ENCODE data around the gene PARD3. TPM values are rescaled to one million over a fixed set of nuclear protein-coding genes. Genes with fewer than 3 reads are reported as not detected.

Gene PARD3
- total RNA-seq, 1 donor from 2014 or later: 37.5 TPM

DNA sequence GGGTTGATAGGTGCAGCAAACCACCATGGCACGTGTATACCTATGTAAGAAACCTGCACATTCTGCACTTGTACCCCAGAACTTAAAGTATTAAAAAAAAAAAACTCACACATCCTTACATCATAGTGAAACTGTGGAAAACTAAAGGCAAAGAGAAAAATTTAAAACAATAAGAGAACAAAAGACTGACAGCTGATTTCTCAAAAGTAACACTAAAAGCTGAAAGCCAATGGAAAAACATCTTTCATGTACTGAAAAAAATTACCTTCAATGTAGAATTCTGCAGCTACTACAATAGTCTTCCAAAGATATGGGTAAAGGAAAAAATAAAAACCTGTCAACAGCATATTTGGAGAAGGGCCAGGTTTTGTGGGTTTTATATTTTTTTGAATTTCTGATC, 751.5 kb downstream of the PARD3 start:
- intact Hi-C loops (cut with DNase I): no loop called here
- H3K27me3 ChIP-seq: no peaks in the 10 kb centered on the region
- H3K4me3 ChIP-seq: no peak overlapping the region
- H3K4me1 ChIP-seq: no peaks in the 10 kb centered on the region
- H3K36me3 ChIP-seq: no peaks in the 10 kb centered on the region
- no peak overlapping the region for H3K27ac ChIP-seq
- peaks cover 8 to 18% of the 10 kb centered on the region in 2 donors for H3K9me3 ChIP-seq
- no peak for DNase-seq (ENCODE audit: low spot score in 2 of 2)
- TF ChIP-seq, protein P1, sequence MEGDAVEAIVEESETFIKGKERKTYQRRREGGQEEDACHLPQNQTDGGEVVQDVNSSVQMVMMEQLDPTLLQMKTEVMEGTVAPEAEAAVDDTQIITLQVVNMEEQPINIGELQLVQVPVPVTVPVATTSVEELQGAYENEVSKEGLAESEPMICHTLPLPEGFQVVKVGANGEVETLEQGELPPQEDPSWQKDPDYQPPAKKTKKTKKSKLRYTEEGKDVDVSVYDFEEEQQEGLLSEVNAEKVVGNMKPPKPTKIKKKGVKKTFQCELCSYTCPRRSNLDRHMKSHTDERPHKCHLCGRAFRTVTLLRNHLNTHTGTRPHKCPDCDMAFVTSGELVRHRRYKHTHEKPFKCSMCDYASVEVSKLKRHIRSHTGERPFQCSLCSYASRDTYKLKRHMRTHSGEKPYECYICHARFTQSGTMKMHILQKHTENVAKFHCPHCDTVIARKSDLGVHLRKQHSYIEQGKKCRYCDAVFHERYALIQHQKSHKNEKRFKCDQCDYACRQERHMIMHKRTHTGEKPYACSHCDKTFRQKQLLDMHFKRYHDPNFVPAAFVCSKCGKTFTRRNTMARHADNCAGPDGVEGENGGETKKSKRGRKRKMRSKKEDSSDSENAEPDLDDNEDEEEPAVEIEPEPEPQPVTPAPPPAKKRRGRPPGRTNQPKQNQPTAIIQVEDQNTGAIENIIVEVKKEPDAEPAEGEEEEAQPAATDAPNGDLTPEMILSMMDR (IDR thresholded peaks at IDR 0.05): no peak

DNA sequence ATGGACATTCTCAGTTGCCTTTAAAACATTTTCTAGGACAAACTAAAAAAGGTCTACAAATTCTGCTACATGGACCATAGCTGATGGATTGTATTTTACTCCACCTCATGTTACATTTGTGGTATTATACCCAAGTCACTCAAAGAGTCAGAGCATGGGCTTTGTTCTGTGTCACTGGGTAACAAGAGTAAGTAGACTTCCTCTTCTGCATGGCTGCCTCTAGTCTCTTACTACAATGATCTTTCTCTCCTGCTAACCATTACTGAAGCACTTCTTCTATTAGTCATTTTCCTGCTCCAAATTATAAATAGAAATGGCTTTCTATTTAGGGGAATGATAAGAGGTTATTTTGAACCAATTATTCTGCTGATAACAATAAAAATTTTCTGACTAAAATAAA, 753.3 kb downstream of the PARD3 start:
- intact Hi-C loops (cut with DNase I): no loop called here
- Histone ChIP-seq H3K4me1 (no peaks in the 10 kb centered on the region), H3K27me3 (no peaks in the 10 kb centered on the region)

More for the DNA sequence above, 753.3 kb downstream of the PARD3 start:
- H3K4me3 ChIP-seq: no peak overlapping the region
- H3K27ac ChIP-seq: no peak overlapping the region
- H3K36me3 ChIP-seq: no peaks in the 10 kb centered on the region
- no peak for DNase-seq (ENCODE audit: low spot score in 2 of 2)
- peaks cover 8 to 18% of the 10 kb centered on the region in 2 donors for H3K9me3 ChIP-seq
- TF ChIP-seq, protein P1 (IDR thresholded peaks at IDR 0.05): no peak
